CD14-positive monocyte (primary cell): ENCODE measurements around the gene DPP10. TPM values are rescaled to one million over a fixed set of nuclear protein-coding genes. Genes with fewer than 3 reads are reported as not detected.

Experiments
- DNase-seq, 3 donors: peaks; one replicate each; pipeline ENCODE4 v3.0.0-alpha.2; 2011 to 2022
- H2AFZ ChIP-seq: 2 replicates; pipeline ENCODE4 v1.6.0; 2012; ENCODE audit warnings: mild to moderate bottlenecking, low read depth, low read length, inconsistent platforms; ENCODE audit not compliant: insufficient read depth, poor library complexity, severe bottlenecking
- H3K27ac ChIP-seq, 2 donors: 1 replicate in 1 of 2; 2 replicates in 1 of 2; pipeline ENCODE4 v1.5.1; 2012 to 2013; ENCODE audit warnings: low read length in 2 of 2, control low read depth in 1 of 2, inconsistent platforms in 1 of 2, low read depth in 1 of 2, mild to moderate bottlenecking in 1 of 2
- H3K27me3 ChIP-seq, 2 donors: one replicate each; pipeline versions ENCODE4 v1.6.0 to v1.6.1; 2011 to 2013; ENCODE audit warnings: low read length in 2 of 2; ENCODE audit not compliant: control insufficient read depth in 2 of 2, insufficient read depth in 2 of 2
- H3K36me3 ChIP-seq, 2 donors: replicated peaks in 1 of 2; 1 replicate in 1 of 2; 2 replicates in 1 of 2; pipeline versions ENCODE4 v1.5.1 to v1.6.1; 2012 to 2013; ENCODE audit warnings: low read length in 2 of 2, control low read depth in 1 of 2, inconsistent platforms in 1 of 2, mild to moderate bottlenecking in 1 of 2; ENCODE audit not compliant: insufficient read depth in 2 of 2, control insufficient read depth in 1 of 2
- H3K4me1 ChIP-seq, 2 donors: 1 replicate in 1 of 2; 2 replicates in 1 of 2; pipeline versions ENCODE4 v1.5.1 to v1.6.1; 2012 to 2013; ENCODE audit warnings: low read length in 2 of 2, control low read depth in 1 of 2, inconsistent platforms in 1 of 2, mild to moderate bottlenecking in 1 of 2, moderate library complexity in 1 of 2; ENCODE audit not compliant: insufficient read depth in 2 of 2, control insufficient read depth in 1 of 2
- H3K4me2 ChIP-seq: replicated peaks from 2 replicates; pipeline ENCODE3; 2012; ENCODE audit warnings: low read length, moderate library complexity, mild to moderate bottlenecking; ENCODE audit not compliant: poor library complexity, severe bottlenecking; ENCODE audit errors: extremely low read depth
- H3K4me3 ChIP-seq, 3 experiments: fragments of 200-600 bp in 1 of 3; sonication (generic) in 1 of 3; replicated peaks in 1 of 3; 1 replicate in 2 of 3; 2 replicates in 1 of 3; pipeline ENCODE4 v1.5.1; 2011 to 2013; ENCODE audit warnings: low read length in 3 of 3, mild to moderate bottlenecking in 3 of 3, control low read depth in 2 of 3, low read depth in 2 of 3, inconsistent platforms in 1 of 3, moderate library complexity in 1 of 3
- H3K79me2 ChIP-seq: 2 replicates; pipeline ENCODE4 v1.6.0; 2012; ENCODE audit warnings: mild to moderate bottlenecking, control low read depth, inconsistent platforms, low read length, moderate library complexity; ENCODE audit not compliant: insufficient read depth
- H3K9ac ChIP-seq: 2 replicates; pipeline ENCODE4 v1.6.0; 2017; ENCODE audit warnings: low read length, mild to moderate bottlenecking; ENCODE audit not compliant: insufficient read depth, poor library complexity, severe bottlenecking
- H3K9me3 ChIP-seq, 2 donors: replicated peaks in 1 of 2; 1 replicate in 1 of 2; 2 replicates in 1 of 2; pipeline versions ENCODE4 v1.5.1 to v1.6.1; 2012 to 2013; ENCODE audit warnings: low read length in 2 of 2, control low read depth in 1 of 2; ENCODE audit not compliant: control insufficient read depth in 1 of 2, insufficient read depth in 1 of 2
- H4K20me1 ChIP-seq: 2 replicates; pipeline ENCODE4 v1.6.0; 2012; ENCODE audit warnings: mild to moderate bottlenecking, low read length, control low read depth, moderate library complexity; ENCODE audit not compliant: insufficient read depth
- H3K27ac Mint-ChIP-seq, 7 donors: one replicate each; pipeline ENCODE4 v1.8.0; 2020; ENCODE audit warnings: mild to moderate bottlenecking in 7 of 7, mixed read lengths in 7 of 7, moderate library complexity in 6 of 7, inconsistent platforms in 2 of 7
- H3K27me3 Mint-ChIP-seq, 3 donors: one replicate each; pipeline ENCODE4 v1.8.0; 2021 to 2022; ENCODE audit warnings: low read depth in 3 of 3, mild to moderate bottlenecking in 3 of 3, mixed read lengths in 3 of 3, moderate library complexity in 3 of 3, inconsistent platforms in 1 of 3
- H3K36me3 Mint-ChIP-seq, 2 donors: one replicate each; pipeline ENCODE4 v1.8.0; 2020; ENCODE audit warnings: mixed read lengths in 2 of 2, inconsistent platforms in 1 of 2, mild to moderate bottlenecking in 1 of 2
- H3K4me1 Mint-ChIP-seq: one replicate; pipeline ENCODE4 v1.8.0; 2020; ENCODE audit warnings: mild to moderate bottlenecking, mixed read lengths
- H3K4me3 Mint-ChIP-seq, 2 donors: one replicate each; pipeline ENCODE4 v1.8.0; 2020; ENCODE audit warnings: mild to moderate bottlenecking in 2 of 2, mixed read lengths in 2 of 2, moderate library complexity in 1 of 2
- H3K9me3 Mint-ChIP-seq, 7 donors: one replicate each; pipeline ENCODE4 v1.8.0; 2020 to 2022; ENCODE audit warnings: mixed read lengths in 7 of 7, mild to moderate bottlenecking in 6 of 7, moderate library complexity in 6 of 7, inconsistent platforms in 2 of 7
- CTCF ChIP-seq: fragments of 200-600 bp; IDR thresholded peaks from one replicate; pipeline ENCODE4 v1.8.0; 2022; ENCODE audit warnings: antibody characterized with exemption, mild to moderate bottlenecking
- WGBS: methylation state at CpG from one replicate; pipeline ENCODE4 v1.1.5; 2013; ENCODE audit warnings: missing lambda C conversion rate; ENCODE audit not compliant: insufficient coverage; 5-methylcytosine and 5-hydroxymethylcytosine counted together
- intact Hi-C, 2 donors: fragments of 100-400 bp; cut with micrococcal nuclease; formaldehyde crosslinking; loops; one replicate each; pipeline versions ENCODE4 v1.15.0 to v1.15.1; 2023
- polyA plus RNA-seq, 3 donors: library from polyadenylated mRNA; depleted of rRNA in 1 of 3; unstranded in 2 of 3; stranded (reverse) in 1 of 3; fragments of 300-500 nt in 2 of 3; fragments of >200 nt in 1 of 3; fragmentation: Illumina TruSeq in 2 of 3; gene quantifications; 1 replicate in 2 of 3; 2 replicates in 1 of 3; pipeline ENCODE4 v1.2.3, GENCODE V29; 2012 to 2021

Gene DPP10
- polyA plus RNA-seq, 3 donors: not detected

GRCh38 chr2:115412501-115412900 is 970.1 kb downstream of the DPP10 start:
- intact Hi-C loops: no loop called here
- WGBS: no CpG with 5 or more reads among the region's 1 CpG
- H3K36me3 ChIP-seq: no peaks in the 10 kb centered on the region

GRCh38 chr2:115413791-115414190 is 971.4 kb downstream of the DPP10 start:
- no CpG with 5 or more reads among the region's 2 CpGs for WGBS
- H3K9me3 Mint-ChIP-seq: peaks cover 0 to 8% (median 4%) of the 10 kb centered on the region in 7 donors

More at GRCh38 chr2:115412501-115412900, 970.1 kb downstream of the DPP10 start:
- no peak for TF ChIP-seq CTCF
- no peak overlapping the region for H3K27ac ChIP-seq
- no peaks in the 10 kb centered on the region for H3K4me1 ChIP-seq
- no peaks in the 10 kb centered on the region for H3K27me3 Mint-ChIP-seq
- peaks cover 7% of the 10 kb centered on the region in 2 donors for H3K9me3 ChIP-seq
- no peak overlapping the region for H3K4me3 ChIP-seq
- no peaks in the 10 kb centered on the region for H4K20me1 ChIP-seq
- no peaks in the 10 kb centered on the region for H3K27me3 ChIP-seq
- no peaks in the 10 kb centered on the region for H3K79me2 ChIP-seq
- H3K36me3 Mint-ChIP-seq: no peaks in the 10 kb centered on the region
- H3K4me2 ChIP-seq: no peak overlapping the region
- H3K4me1 Mint-ChIP-seq: no peaks in the 10 kb centered on the region
- peaks cover 0 to 10% (median 5%) of the 10 kb centered on the region in 7 donors for H3K9me3 Mint-ChIP-seq
- H3K4me3 Mint-ChIP-seq: no peak overlapping the region
- H3K27ac Mint-ChIP-seq: no peak overlapping the region
- no peak overlapping the region for H2AFZ ChIP-seq
- no peak for DNase-seq
- no peak overlapping the region for H3K9ac ChIP-seq

More at GRCh38 chr2:115413791-115414190, 971.4 kb downstream of the DPP10 start:
- Histone ChIP-seq H3K4me3 (no peak overlapping the region), H3K27me3 (no peaks in the 10 kb centered on the region), H3K4me1 (no peaks in the 10 kb centered on the region), H3K79me2 (no peaks in the 10 kb centered on the region), H4K20me1 (no peaks in the 10 kb centered on the region), H2AFZ (no peak overlapping the region), H3K27ac (no peak overlapping the region), H3K9ac (no peak overlapping the region), H3K4me2 (no peak overlapping the region), H3K36me3 (no peaks in the 10 kb centered on the region), H3K9me3 (peaks cover 0 to 5% of the 10 kb centered on the region in 2 donors)
- no peak overlapping the region for H3K4me3 Mint-ChIP-seq
- no peak overlapping the region for H3K27ac Mint-ChIP-seq
- no peak for DNase-seq
- H3K4me1 Mint-ChIP-seq: no peaks in the 10 kb centered on the region
- intact Hi-C loops: no loop called here
- no peaks in the 10 kb centered on the region for H3K36me3 Mint-ChIP-seq
- TF ChIP-seq CTCF: no peak
- H3K27me3 Mint-ChIP-seq: no peaks in the 10 kb centered on the region
